Measurements from ENCODE around the gene TMIGD3.

TMIGD3 gene

DNA sequence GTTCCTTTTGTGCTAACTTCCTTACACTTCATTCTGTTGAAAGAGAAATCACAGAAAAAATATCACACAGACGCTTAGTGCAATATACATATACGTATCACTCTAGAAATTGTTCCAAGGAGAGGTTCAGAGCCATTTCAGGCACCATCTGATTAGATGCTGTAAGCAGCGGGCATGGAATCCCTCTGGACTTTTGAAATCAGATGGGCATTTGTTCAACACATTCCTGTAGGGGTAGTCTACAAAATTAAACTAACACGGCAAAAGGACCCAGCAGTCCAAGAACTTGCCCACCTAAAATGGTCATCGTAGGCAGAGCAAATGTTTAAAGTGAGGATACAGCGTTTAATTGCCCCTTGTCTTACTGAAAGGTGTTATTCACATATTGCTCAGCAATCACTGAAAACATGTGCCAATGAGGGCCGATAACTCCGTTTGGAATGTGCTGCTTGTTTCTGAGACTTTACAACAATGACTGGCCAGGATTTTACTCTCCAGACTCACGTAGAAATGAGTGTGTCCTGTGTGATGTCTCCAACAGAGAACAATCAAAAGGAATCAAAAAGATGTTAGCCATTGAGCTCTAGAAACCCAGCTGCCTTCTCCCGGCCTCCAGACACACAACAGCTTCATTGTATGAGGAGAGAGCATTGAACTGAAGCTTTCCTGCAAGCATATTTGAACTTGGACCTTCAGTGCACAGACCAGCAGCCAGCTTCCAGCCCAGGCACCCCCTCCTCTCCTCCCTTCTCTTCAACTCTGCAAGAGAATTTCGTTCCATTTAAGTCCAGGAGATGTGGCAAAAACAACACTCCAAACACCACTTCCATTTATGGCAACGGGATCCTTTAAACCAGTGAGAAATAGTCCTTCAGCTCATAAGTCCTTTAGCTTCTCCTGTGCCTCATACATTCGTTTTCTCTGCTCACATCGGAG, 32.1 kb upstream of the TMIGD3 start:
- H3K4me3 ChIP-seq (ENCODE audit: low read depth in 1 of 5, low read length in 5 of 5): no peak overlapping the region
- H3K36me3 ChIP-seq (ENCODE audit: control insufficient read depth in 5 of 5, insufficient read depth in 5 of 5, low read length in 5 of 5): no peaks in the 10 kb centered on the region
- no peak overlapping the region for H3K9ac ChIP-seq (ENCODE audit: low read length in 5 of 5)
- H3K9me3 ChIP-seq (ENCODE audit: control insufficient read depth in 5 of 5, low read length in 5 of 5): no peaks in the 10 kb centered on the region
- no peaks in the 10 kb centered on the region for H3K4me1 ChIP-seq (ENCODE audit: control insufficient read depth in 5 of 5, insufficient read depth in 5 of 5, low read length in 5 of 5)
- no peak overlapping the region for H3K27ac ChIP-seq (ENCODE audit: low read depth, low read length)
- peaks cover 0 to 3% (median 0%) of the 10 kb centered on the region in 5 donors for H3K27me3 ChIP-seq (ENCODE audit: control insufficient read depth in 5 of 5, insufficient read depth in 4 of 5, low read length in 5 of 5)

DNA sequence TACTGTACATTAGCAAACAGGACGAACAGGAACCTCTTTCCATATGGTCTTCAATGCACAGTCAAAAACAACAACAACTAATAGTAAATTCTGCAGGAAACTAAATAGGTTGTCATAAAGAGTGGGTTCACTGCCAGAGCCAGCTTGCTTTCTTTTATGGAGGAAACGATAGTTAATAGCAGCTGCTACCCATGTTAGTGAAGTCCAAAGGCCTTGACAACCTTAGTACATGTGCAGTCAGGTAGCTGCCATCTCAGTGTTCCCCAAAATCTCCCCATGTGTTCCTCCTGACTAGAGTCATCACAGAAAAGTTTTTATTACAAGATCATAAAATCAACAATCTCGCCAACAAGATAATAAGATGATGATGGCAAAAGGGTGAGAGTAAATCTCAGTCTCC, 16.6 kb upstream of the TMIGD3 start:
- H3K9me3 ChIP-seq (ENCODE audit: control insufficient read depth in 5 of 5, low read length in 5 of 5): peaks cover 0 to 3% (median 0%) of the 10 kb centered on the region in 5 donors
- H3K27ac ChIP-seq (ENCODE audit: low read depth, low read length): no peak overlapping the region
- H3K36me3 ChIP-seq (ENCODE audit: control insufficient read depth in 5 of 5, insufficient read depth in 5 of 5, low read length in 5 of 5): no peaks in the 10 kb centered on the region
- H3K27me3 ChIP-seq (ENCODE audit: control insufficient read depth in 5 of 5, insufficient read depth in 4 of 5, low read length in 5 of 5): peaks cover 0 to 7% (median 0%) of the 10 kb centered on the region in 5 donors
- H3K4me3 ChIP-seq (ENCODE audit: low read depth in 1 of 5, low read length in 5 of 5): no peak overlapping the region
- no peak overlapping the region for H3K9ac ChIP-seq (ENCODE audit: low read length in 5 of 5)
- H3K4me1 ChIP-seq (ENCODE audit: control insufficient read depth in 5 of 5, insufficient read depth in 5 of 5, low read length in 5 of 5): peaks cover 3 to 22% (median 19%) of the 10 kb centered on the region in 5 donors

DNA sequence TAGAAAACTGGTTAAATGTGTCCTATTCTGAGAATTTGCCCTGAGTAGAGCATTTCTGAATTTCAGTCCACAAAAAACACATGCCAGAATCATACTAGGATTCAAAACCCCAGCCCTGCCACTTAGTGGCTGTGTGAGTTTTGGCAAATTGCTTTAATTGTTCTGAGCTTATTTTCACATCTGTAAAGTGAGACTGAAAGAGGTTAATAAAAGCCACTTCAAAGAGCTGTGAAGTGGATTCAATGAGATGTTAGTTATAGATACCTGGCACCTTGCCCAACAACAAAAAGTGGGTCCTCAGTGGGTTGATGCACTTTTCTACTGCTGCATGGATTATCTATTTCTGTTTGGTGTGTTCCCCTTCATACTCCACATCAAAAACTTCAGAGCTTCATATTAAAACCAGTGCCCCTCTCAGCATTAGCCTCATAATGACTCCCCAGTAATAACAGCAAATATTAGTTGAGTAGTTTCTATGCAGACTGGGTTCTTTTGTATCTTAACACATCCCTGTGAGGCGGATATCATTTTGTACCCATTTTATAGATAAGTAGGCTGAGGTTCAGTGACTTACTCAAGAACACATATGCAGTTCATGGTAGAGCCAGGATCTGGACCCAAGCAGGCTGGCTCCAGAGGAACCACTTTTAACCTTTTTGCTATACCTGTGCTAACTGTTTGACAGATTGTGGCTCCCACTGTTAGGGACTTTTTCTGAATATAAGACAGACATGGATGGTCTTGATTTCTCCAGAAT, 14.2 kb upstream of the TMIGD3 start:
- Histone ChIP-seq H3K4me1 (ENCODE audit: control insufficient read depth in 5 of 5, insufficient read depth in 5 of 5, low read length in 5 of 5) (peaks cover 7 to 45% (median 22%) of the 10 kb centered on the region in 5 donors), H3K27ac (ENCODE audit: low read depth, low read length) (no peak overlapping the region)

DNA sequence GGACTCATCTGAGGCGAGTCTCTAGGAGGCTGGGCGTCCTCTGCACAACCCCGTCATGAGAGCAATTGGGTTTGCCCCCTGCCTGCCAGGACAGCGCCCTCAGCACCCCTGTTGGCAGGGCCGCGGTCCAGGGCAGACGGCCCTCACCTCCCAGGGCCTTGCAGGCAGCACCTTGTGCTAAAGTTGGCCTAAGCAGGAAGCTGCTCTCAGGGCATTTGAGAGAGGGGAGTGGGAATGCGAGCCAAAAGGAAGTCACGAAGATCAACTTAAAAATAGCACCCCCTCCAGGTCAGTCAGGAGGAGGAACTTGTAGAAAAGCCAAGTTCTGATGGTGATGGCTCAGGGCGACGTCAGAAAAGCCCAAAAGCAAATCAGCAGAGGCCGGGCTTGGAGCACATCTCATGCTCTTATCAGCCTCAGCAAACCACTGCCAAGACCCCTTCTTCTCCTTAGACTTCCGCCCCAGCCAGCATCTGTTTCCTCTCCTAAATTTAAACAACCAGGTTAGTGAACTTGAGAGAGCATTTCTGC, 12.6 kb upstream of the TMIGD3 start:
- Histone ChIP-seq H3K4me3 (ENCODE audit: low read depth in 1 of 5, low read length in 5 of 5) (peak overlapping the region; percentile 31 to 63 (median 57)), H3K9me3 (ENCODE audit: control insufficient read depth in 5 of 5, low read length in 5 of 5) (no peaks in the 10 kb centered on the region), H3K4me1 (ENCODE audit: control insufficient read depth in 5 of 5, insufficient read depth in 5 of 5, low read length in 5 of 5) (peaks cover 7 to 47% (median 22%) of the 10 kb centered on the region in 5 donors), H3K9ac (ENCODE audit: low read length in 5 of 5) (peak overlapping the region in 2 of 5 donors; percentile 19 to 66), H3K36me3 (ENCODE audit: control insufficient read depth in 5 of 5, insufficient read depth in 5 of 5, low read length in 5 of 5) (no peaks in the 10 kb centered on the region), H3K27me3 (ENCODE audit: control insufficient read depth in 5 of 5, insufficient read depth in 4 of 5, low read length in 5 of 5) (peaks cover 0 to 7% (median 0%) of the 10 kb centered on the region in 5 donors), H3K27ac (ENCODE audit: low read depth, low read length) (peak overlapping the region; percentile 67)

More for the DNA sequence above, 14.2 kb upstream of the TMIGD3 start:
- H3K9me3 ChIP-seq (ENCODE audit: control insufficient read depth in 5 of 5, low read length in 5 of 5): no peaks in the 10 kb centered on the region
- no peak overlapping the region for H3K4me3 ChIP-seq (ENCODE audit: low read depth in 1 of 5, low read length in 5 of 5)
- no peaks in the 10 kb centered on the region for H3K36me3 ChIP-seq (ENCODE audit: control insufficient read depth in 5 of 5, insufficient read depth in 5 of 5, low read length in 5 of 5)
- peaks cover 0 to 7% (median 0%) of the 10 kb centered on the region in 5 donors for H3K27me3 ChIP-seq (ENCODE audit: control insufficient read depth in 5 of 5, insufficient read depth in 4 of 5, low read length in 5 of 5)
- no peak overlapping the region for H3K9ac ChIP-seq (ENCODE audit: low read length in 5 of 5)

DNA sequence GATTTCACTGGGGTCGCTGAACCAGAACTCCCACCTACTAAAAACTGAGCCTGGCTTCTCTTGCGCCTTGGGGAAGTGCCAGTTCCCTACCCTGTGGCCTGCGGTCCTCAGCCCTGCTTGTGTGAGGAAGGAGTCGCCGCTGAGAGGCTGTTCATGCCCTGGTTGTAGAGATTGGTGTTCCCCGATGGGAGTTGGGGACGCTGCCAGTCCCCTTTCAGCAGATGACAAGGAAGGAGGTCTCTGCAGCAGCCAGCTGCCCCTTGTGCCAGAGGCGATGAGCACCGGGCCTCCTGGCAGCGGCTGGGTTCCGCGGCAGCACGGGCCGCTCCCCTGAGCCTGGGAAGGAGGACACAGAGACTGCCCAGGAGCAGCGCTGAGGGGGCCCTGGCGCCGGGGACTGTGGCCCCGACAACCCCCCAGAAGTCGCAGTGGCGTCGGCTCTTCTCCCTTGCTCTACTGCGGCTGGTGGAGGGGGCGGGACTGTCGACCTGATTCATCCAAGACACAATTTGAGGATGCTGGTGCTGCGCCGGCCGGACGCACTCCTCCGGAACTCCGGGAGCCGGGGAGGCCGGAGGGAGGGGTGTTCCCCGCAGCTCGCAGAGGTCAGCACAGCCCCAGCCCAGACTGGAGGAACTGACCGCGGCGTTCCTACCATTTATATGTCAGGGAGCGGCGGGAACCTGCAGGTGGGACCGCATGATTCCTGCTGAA, 12.0 kb upstream of the TMIGD3 start:
- peaks cover 0 to 7% (median 0%) of the 10 kb centered on the region in 5 donors for H3K27me3 ChIP-seq (ENCODE audit: control insufficient read depth in 5 of 5, insufficient read depth in 4 of 5, low read length in 5 of 5)
- peak overlapping the region; percentile 31 to 63 (median 57) for H3K4me3 ChIP-seq (ENCODE audit: low read depth in 1 of 5, low read length in 5 of 5)
- H3K27ac ChIP-seq (ENCODE audit: low read depth, low read length): peak overlapping the region; percentile 67
- H3K4me1 ChIP-seq (ENCODE audit: control insufficient read depth in 5 of 5, insufficient read depth in 5 of 5, low read length in 5 of 5): peaks cover 7 to 53% (median 22%) of the 10 kb centered on the region in 5 donors
- peak overlapping the region in 2 of 5 donors; percentile 19 to 66 for H3K9ac ChIP-seq (ENCODE audit: low read length in 5 of 5)
- no peaks in the 10 kb centered on the region for H3K36me3 ChIP-seq (ENCODE audit: control insufficient read depth in 5 of 5, insufficient read depth in 5 of 5, low read length in 5 of 5)
- no peaks in the 10 kb centered on the region for H3K9me3 ChIP-seq (ENCODE audit: control insufficient read depth in 5 of 5, low read length in 5 of 5)

DNA sequence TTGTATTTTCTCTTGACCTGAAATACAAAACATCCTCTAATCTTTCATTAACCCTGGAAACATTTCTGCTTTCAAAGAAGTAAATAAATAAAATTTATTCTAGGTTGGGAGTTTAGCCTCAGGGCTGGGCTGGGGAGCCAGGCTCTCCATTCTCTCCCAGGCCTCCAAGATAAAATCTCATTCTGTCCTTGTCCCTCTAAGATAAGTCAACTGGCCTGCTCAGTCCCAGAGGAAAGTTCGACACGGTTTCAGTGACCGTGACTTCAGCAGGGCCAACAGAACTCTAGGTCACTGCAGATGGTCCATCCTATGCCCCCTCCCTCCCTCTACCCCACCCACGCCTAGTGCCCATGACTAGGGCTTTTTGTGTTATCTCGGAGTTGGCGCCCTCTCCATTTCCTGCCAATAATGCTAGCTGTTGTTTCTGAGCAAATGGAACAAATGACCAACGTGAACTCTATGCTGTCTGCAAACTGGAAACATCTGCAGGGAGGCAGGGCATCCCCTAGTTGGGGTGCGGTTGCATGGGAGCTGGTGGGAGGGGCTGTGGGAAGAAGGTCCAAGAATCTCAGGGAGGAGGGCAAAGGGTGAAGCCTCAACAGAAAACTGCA, 10.1 kb upstream of the TMIGD3 start:
- Histone ChIP-seq H3K36me3 (ENCODE audit: control insufficient read depth in 5 of 5, insufficient read depth in 5 of 5, low read length in 5 of 5) (no peaks in the 10 kb centered on the region), H3K27me3 (ENCODE audit: control insufficient read depth in 5 of 5, insufficient read depth in 4 of 5, low read length in 5 of 5) (peaks cover 0 to 7% (median 0%) of the 10 kb centered on the region in 5 donors), H3K27ac (ENCODE audit: low read depth, low read length) (no peak overlapping the region), H3K9ac (ENCODE audit: low read length in 5 of 5) (no peak overlapping the region), H3K4me3 (ENCODE audit: low read depth in 1 of 5, low read length in 5 of 5) (no peak overlapping the region), H3K4me1 (ENCODE audit: control insufficient read depth in 5 of 5, insufficient read depth in 5 of 5, low read length in 5 of 5) (peaks cover 11 to 72% (median 40%) of the 10 kb centered on the region in 5 donors), H3K9me3 (ENCODE audit: control insufficient read depth in 5 of 5, low read length in 5 of 5) (no peaks in the 10 kb centered on the region)

DNA sequence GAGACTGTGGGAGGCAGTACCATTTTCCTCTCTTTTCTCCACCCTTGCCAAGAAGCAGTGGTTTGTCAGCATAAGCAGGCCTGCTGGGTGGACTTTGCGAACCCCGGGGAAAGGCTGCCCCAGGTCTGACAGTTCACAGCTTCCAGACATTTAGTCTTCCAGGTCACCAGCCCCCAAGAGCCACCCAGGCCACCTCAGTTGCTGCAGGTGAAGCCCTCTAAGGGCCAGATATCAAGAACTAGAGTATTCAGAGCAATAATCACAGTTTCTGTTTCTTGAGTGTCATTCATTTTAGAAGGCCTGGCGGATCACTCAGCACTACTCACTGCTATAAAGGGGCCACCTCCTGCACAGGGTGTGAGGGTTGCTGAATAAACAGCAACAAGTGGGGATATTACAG, 9.5 kb upstream of the TMIGD3 start:
- Histone ChIP-seq H3K4me3 (ENCODE audit: low read depth in 1 of 5, low read length in 5 of 5) (no peak overlapping the region), H3K9ac (ENCODE audit: low read length in 5 of 5) (no peak overlapping the region), H3K4me1 (ENCODE audit: control insufficient read depth in 5 of 5, insufficient read depth in 5 of 5, low read length in 5 of 5) (peaks cover 14 to 77% (median 44%) of the 10 kb centered on the region in 5 donors), H3K9me3 (ENCODE audit: control insufficient read depth in 5 of 5, low read length in 5 of 5) (no peaks in the 10 kb centered on the region), H3K27ac (ENCODE audit: low read depth, low read length) (no peak overlapping the region), H3K27me3 (ENCODE audit: control insufficient read depth in 5 of 5, insufficient read depth in 4 of 5, low read length in 5 of 5) (peaks cover 0 to 7% (median 0%) of the 10 kb centered on the region in 5 donors), H3K36me3 (ENCODE audit: control insufficient read depth in 5 of 5, insufficient read depth in 5 of 5, low read length in 5 of 5) (no peaks in the 10 kb centered on the region)

DNA sequence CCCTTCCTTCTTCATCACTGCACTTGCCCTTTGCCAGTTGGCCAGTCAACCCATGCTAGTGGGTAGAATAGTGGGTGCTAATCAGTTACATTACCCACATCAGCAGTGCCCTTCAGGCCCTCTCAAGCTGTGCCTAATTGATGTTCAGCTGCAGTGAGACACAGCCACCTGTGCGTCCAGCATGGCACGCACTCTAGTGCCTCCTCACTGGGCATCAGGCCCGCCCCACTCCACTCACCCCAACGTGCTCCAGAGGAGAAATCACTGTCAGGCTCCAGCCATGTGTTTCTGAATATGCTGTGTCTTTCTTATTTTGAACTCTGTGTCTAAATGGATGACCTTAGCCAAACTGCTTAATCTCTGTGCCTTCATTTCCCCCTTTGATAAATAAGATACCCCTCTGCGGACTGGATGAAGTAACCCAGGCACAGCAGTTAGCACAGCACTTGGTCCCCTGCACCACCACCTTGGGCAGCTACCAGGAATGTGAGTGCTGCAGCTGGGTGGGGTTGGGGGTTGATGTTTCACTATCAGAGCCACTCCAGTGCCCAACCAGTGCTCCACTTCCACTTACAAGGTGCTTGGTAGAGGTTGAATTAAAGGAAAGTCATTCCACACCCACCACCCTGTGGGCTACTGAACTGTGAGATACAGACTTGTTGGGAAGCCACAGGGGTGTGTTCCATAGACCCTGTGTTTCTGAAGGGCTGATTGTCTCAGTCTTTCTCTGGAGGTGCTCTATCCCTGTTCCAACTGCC, 8.9 kb upstream of the TMIGD3 start:
- Histone ChIP-seq H3K9ac (ENCODE audit: low read length in 5 of 5) (no peak overlapping the region), H3K4me1 (ENCODE audit: control insufficient read depth in 5 of 5, insufficient read depth in 5 of 5, low read length in 5 of 5) (peaks cover 19 to 82% (median 49%) of the 10 kb centered on the region in 5 donors), H3K27ac (ENCODE audit: low read depth, low read length) (no peak overlapping the region), H3K4me3 (ENCODE audit: low read depth in 1 of 5, low read length in 5 of 5) (no peak overlapping the region), H3K9me3 (ENCODE audit: control insufficient read depth in 5 of 5, low read length in 5 of 5) (no peaks in the 10 kb centered on the region), H3K27me3 (ENCODE audit: control insufficient read depth in 5 of 5, insufficient read depth in 4 of 5, low read length in 5 of 5) (peaks cover 0 to 7% (median 0%) of the 10 kb centered on the region in 5 donors), H3K36me3 (ENCODE audit: control insufficient read depth in 5 of 5, insufficient read depth in 5 of 5, low read length in 5 of 5) (no peaks in the 10 kb centered on the region)
